Glomerular endothelial cell (primary cell): ENCODE measurements around the gene ADORA2A. TPM values are rescaled to one million over a fixed set of nuclear protein-coding genes. Genes with fewer than 3 reads are reported as not detected.

ENCODE experiments used
- DNase-seq: peaks from one replicate; pipeline ENCODE4 v3.0.0-alpha.2; 2011; ENCODE audit warnings: low read depth, low spot score; ENCODE audit errors: extremely low read depth
- total RNA-seq: library from RNA; depleted of rRNA; stranded (reverse); fragments of >200 nt; gene quantifications from 2 replicates; pipeline ENCODE4 v1.2.3, GENCODE V29; 2015

ADORA2A gene
- total RNA-seq, 1 donor from 2014 or later: 60.6 TPM

DNA sequence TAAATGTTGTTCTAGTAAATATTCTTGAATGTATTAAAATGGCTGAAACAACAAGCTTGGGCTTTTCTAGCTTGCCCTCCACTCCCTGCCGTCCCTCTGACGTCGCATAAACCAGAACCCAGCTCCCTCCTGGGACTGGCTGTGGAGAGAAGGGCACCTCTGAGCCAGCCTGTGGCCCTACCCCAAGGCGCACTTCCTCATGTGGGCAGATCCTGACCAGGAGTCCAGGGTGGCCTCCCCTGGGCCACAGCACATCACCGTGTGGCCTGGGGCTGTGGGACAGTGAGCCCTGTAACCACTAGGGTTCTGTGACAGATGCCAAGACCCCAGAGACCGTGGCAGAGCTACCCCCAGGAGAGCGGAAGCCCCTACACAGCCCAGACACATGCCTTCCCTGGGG, 10.2 kb upstream of the ADORA2A start:
- DNase-seq: no peak

DNA sequence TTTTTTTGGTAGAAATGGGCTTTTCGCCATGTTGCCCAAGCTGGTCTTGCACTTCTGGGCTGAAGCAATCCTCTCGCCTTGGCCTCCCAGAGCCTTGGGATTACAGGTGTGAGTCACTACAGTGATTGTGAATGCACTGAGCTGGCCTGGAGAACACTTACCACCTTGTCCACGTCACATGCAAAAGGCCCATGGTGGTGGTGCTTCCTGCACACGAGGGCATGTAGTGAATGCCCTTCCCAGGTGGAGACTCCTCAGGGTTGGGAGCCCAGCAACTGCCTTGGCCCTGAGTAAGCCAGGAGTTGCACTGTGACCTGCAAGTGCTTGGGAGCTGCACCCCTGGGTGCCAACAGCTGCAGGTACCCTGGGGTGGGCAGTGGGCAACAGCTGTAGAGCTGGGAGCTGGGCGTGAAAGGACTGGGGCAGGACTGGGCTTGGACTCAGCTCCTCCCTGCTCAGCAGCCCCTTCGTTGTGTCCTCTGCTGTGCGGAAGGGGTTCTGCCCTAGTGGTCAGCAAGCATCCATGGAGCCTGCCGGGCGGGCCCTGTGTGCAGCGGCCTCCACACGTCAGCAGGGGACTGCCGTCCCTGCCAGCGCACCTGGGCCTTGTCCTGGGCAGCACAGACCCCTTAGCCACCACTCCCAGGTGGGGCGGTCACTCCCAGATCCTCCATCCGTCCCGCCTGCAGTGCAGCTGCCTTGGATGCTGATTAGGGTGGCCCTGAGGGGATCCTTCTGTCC, 9.3 kb upstream of the ADORA2A start:
- no peak for DNase-seq

DNA sequence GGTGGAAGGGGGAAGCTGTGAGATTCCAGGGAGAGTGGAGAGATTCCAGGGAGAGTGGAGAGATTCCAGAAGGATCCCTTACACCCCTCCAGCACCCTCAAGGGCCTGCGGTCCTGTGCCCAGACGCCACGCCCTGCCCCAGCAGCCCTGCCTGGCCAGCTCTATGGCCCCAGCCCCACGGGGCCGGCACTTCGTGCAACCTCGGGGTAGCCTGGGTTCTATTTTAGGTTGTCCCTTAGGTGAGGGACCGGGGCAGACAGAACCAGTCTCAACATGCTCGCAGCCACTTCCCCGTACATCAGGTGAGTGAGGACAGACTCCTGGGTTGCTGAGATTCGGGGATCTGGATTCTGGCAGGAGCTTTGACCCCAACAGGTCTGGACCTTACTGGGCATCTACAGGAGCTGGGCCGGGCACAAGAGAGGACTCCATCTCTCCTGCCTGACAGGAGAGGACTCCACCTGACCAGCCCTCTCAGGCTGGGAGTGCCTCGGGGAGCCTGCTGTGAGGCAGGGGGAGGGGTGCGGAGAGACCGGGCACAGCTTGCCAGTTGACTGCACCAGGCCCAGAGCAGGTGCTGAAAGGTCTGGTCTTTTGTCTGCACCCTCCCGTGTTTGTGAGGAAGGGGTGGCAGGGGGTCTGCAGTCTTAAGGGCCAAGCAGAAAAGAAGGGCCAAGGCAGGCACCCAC, 8.5 kb upstream of the ADORA2A start:
- DNase-seq: no peak

DNA sequence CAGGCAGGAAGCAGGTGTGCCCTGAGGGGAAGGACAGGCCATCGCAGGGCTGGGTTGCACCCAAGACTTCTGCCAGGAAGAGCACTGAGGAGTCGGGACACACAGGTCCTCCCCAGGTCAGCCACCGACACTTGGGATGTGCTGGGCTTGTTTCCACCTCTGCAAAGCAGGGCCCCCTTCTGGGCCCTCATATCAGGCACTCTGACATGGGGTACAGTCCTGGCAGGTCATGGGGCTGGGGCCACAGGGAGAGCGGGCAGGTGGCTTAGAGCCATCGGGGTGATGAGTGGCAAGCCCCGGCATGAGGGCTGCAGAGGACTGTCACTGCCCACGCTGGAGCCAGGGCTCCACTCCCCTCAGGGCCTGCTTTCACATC, 7.9 kb upstream of the ADORA2A start:
- no peak for DNase-seq

DNA sequence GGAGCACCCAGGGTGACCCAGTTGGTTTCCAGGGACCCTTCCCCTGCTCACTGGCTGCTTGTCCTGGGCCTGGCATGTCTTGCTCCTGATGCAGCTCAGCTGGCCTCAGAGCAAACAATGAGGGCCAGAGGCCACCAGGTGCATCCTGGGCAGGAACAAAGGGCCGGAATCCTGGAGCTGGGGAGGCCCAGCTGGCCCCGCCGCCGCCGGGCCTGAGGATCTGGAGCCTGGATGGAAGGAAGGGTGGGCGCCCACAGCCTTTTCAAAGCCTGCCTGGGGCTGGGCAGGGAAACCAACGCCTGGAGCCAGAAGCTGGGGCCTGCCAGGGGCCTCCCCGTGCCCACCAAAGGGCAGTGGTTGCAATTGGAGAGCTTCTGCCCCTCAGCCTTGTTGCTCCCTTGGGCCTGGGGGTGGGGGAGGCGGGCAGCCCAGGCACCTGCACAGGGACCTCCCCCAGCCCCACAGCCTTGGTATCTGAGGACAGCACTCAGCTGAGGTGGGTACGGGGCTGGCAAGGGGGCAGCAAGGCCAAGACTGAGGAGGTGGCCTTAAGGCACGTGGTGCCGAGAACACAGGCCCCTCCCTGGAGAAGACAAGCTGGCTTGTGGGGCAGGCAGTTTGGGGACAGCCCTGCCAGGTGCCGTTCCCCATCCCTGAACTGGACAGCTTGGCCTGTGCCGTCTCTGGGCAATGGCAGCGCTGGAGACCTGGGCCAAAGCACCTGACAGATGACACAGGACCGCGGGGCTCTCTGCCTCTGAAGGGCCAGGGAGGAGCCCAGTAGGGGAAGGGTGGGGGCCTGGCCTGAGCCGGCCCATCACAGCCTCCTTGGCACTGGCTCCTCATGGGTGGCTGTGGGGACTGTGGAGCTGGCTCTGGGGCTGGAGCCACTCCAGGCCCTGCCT, 7.1 kb upstream of the ADORA2A start:
- DNase-seq: no peak

DNA sequence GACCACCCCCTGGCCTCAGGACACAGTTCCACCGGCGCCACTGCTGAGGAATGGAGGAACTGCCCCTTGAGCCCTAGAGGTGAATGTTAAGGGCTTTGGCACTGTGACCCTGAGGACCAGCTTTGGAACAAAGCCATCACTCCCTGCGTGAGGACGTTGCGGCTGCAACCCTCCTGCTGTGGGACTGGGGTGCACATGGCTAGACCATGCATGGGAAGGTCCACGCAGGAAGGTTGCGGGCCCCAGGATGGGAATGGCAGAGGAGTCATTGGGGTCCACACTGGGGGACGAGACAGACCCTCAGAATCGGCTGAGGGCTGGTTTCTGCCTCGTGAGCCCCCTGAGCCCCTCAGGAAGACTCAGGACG, 6.4 kb upstream of the ADORA2A start:
- no peak for DNase-seq

DNA sequence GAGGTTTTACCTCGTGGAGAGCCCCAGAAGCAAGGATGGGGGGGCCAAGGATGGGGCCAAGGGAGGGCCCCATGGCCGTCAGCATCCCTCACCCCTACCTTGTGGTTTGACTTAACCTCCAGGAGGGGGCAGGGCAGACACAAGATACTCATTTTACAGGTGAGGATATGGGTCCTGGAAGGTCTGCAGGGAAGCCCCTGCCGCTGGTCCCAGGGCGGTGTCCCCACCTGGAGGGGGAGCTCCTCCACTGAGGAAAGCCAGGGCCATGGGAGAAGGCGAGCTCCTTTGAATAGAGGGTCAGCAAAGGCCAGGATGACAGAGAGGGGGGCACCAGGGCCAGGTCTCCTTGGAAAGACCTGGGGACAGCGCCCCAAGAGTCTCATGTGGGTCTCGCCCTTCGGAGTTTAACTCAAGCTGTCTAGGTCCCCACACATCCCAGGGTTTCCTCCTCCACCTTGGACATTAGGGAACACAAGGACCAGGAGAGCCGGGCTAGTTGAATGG, 5.9 kb upstream of the ADORA2A start:
- no peak for DNase-seq

DNA sequence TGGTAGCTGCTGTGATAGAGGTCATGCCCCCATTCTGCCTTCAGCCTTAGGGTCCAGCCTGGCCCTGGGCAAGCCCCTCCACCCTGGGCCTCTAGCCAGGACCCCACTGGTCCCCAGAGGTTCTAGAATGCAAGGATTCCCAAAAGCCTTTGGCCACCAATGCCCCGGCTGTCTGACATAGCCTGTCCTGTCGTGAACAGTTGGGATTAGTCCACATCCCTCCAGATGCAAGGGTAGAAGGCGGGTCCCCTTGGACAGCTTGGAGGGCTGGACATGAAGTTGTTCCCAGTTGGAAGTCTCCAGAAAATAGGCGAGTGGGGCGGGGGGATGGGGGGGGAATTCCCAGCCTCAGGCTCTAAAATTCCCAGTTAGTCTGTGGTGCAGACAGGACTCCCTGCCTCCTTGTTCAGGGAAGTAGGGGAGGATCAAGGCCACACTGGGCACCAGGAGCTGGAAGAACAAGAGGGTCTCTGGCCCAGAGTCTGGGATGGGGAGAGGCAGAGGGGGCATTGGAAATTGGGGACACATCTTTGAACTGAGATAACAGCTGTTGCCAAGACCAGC, 5.2 kb upstream of the ADORA2A start:
- no peak for DNase-seq

DNA sequence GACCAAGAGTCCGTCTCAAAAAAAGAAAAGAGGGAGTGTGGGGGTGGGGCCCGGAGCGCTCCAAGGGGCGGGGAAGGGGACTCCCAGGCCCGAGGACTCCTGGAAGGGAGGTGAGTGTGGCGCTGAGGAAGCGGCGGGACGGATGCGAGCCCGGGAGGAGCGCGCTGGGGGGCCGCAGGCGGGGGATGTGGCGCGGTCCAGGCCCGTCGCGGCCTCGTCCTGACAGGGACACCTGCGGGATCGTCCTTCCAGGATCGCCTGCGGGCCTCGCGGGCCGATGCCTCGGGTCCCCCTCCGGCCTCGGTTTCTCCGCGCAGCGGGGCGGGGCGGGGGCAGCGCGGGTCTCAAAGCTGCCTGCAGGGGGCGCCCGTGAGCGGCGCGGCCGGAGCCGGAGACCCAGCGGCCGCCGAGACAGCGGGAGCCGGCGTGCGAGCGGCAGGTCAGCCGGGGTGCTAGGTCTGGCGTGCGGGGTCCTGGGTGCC, 3.8 kb upstream of the ADORA2A start:
- DNase-seq: no peak

DNA sequence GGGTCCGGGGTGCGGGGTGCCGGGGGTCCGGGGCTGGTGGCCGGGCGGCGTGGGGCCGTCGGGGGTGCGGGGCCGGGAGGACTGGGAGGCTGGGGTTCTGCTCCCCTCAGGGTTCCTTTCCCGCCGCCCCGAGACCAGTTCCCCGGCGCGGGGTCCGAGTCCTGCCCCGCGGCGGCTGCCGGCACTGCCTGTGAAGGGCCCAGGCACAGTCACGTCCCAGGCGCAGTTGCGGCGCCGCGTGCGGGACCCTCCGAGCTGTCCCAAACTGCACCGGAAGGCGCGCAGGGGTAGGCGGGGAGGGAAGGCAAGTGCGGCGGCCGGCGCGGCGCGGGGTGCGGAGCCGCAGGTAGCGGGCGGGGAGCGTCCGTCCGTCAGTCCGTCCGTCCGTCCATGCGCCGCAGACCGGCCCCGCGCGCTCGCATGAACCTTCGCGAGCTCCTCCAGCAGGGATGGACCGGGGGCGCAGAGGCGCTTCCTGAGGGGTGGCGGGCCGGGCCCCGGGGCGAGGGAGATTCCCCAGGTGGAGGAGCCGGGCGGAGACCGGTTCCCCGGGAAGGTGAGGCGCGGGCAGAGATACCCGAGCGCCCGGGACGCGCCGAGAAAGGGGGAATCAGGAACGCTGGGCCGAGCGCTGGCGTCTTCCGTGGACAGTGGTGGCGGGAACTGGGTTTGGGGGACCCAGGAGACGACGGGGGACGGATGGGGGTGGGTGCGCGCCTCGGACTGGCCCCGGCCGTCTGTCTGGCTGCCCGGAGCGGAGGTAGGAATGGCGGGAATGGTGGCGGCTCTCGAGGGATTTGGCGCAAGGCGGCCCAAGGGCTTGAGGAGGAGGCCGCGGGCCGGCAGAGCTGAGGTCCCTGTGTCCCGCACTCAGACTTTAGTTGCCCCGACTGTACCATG, 3.1 kb upstream of the ADORA2A start:
- no peak for DNase-seq

DNA sequence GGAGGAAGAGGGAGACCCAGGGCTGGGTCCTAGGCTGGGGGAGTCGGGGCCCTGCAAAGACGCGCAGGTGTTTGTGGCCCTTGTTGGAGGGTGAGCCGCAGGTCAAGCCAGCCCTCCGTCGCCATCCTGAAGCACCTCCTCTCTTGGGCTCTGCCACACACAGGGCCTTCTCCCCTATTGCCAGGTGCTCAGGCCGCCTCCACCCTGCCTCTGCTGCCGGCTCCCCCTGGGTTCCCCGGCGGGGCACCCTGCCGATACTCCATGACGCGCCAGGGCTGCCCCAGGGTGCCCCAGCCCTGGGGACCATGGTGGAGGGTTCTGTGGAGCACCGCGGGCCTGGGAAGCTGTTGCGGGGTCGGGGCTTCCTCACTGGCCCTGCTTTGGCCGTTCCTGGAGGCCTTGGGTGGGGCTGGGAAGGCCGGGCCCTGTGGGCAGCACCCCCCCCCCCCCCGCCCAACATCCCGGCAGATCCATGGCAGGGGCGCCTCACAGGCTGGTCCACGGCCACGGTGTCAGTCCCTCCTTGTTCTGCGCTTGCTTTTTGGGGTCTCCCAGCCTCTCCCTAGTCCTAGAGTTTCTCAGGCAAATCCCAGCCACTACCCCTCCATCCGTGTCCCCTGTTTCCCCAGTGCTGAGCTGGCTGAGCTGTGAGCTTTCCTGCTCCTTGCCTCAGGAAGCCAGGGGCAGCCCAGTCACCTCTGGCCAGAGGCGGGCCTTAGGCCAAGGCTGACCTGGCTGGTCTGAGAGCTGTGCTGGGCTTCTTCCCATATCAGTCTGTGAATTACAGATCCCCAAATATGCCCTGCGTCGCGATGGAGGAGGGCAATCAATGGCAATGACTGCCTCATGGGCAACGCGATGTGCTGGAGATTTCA, 2.3 kb upstream of the ADORA2A start:
- DNase-seq: no peak

DNA sequence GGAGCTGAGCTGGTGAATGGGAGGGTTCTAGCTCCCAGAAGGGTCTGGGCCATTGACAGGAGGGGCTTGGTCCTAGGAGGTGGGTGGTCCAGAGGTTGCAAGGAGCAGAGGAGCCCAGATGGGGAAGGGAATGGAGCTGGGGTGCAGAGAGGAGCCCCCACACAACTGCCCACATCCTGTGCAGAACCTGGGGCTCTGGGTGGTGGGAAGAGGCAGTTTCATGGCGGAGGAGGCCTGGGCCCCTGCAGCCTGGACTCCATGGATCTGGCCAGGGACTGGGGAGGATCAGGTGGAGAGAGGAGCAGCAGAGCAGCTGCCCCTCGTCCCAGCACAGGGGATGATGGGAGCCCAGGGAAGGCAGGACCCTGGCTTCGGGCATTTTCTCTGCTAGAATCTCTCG, 963 bp upstream of the ADORA2A start:
- no peak for DNase-seq

DNA sequence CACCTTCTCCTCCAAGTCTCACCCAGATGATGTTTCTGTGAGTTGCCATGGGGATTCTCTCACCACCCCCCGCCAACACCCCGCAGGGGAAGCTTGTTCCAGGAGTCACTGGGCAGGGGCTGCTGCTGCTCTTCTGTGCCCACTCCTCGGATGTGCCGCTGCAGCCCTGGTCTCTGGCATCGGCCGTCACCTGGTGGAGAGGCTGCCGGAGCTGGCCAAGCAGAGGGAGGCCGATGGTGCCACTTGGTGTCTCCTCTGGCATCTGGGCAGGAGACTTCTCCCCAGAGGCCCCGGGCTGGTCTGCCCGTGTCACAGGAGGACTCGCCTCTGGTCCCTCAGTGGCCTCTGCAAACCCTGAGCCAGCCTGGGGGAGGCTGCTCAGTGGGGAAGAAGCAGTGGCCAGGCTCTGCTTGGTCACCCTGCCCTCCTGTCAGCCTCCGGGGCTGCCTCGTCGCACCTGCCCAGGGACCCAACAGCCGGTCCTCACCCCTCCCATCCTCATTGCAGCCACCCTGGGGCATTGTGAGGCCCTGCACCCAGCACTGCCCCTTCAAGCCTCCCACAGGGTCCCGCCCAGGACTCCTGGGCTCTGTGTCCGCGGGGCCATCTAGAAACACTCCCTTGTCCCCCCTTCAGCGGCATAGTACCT, 424 bp upstream of the ADORA2A start:
- DNase-seq: no peak

DNA sequence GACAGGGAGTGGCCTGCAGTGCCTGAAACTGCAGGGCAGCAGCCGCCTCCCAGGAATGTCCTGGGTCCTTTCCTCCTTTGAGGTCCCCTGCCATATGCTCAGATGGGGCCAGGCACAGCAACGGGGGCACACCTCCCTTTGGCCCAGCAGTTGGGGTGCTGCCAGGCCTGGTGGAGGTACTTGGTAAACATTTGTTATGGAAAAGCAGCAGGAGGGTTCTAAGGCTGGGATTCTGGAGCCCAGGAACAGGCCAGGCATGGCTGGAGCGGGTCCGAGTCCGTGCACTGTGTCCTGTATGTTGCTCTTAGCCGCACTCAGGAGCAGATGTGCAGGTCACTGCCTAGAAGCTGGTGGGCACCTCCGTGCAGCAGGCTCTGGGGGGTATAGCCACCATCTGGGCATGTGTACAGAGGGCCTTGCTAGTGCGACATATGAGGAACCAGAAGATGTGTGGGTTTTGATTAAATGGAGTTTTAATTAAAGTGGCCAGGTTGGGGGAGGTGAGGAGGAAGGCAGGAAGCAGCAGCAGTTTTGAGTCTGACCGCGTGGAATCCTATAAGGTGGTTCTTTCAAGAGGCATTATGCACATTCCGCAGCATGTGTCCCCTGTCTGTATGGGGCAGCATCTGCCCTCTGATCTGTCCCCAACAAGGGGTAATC, 1.5 kb downstream of the ADORA2A start:
- DNase-seq: no peak

DNA sequence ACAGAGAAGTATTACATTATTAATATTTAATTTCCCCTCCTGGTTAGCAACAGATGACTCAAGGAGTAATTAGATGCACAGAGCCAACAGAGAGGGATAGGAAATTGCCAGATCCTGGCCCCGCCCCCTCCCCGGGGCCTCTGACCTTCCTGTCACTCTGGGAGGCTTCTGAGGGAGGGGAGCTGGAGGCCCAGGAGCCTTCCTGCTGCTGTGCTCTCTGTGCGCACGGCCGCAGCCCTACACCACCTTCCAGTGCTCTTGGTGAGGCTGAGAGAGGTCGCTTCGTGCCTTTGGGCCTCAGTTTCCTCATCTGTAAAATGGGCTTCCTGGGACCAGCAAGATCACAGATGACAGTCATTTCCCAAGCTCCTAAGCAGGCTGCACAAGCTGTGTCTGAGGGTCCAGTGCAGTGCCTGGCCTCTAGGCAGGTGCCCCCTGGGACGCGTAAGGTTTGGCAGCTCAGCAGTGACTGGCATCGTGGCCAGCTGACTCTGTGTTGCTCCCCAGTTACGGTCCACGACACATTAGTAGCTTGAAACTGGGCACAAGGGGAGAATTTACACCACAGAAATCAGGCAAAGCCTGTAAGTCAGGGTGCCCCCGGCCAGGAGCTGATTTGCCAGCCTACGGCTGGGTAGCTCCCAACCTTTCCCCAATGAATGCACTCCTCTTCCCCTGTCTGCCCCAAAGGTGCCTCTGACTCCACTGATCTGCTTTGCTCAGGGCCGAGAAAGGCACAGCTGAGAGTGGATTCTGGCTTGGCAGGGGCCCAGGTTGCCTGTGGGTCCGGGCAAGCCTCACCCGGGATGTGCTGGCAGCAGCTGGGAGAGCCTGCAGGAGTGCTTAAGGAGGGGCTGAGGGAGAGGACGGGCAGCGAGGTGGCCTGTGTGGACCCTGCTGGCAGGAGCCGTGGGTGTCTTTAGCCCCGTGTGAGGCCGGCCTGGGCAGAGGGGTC, 2.3 kb downstream of the ADORA2A start:
- no peak for DNase-seq

DNA sequence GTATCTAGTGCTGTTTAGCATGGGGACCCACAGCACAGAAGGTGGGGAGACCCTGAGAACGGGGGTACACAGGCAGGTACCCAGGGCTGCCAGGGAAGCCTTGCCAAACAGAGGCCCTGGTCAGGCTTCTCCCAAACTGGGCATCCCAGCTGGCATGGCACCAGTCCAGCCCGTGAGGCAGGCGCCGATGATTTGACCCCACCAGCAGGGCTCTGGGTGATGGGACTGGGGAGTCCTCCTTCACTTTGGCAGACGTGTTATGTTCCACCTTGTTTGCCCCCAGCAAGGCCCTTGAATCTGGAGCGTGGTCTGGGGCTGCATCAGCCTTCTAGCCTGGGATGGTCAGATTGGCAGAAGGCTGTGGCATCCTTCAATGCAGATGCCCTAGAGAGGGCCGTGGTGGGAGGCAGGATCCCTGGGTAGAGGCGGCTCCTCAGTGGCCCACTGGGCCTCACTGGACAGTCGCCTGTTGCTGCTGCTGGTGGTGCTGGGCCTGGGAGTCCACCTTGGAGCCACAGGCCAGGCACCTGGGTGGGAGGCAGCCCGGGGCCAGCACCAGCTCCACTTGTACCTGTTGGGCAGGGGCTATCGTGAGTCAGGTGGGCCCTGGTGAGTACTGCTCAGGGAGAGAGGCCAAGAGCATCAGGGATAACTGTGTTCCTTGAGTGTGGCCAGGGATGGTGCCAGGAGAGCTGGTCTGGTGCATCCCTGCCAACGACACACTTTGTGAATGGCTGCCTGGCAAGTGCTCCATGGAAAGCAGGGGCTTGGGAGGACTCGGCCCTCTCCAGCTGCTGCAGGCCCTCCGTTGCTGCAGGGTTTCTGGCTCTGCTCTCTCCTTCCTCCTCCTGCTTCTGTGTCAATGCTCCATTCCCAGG, 3.3 kb downstream of the ADORA2A start:
- no peak for DNase-seq
